ENCODE measurements around the gene IL1F10.

- TF ChIP-seq CTCF (conservative IDR thresholded peaks at IDR 0.05; ENCODE audit: low read length) (no peak), EZH2phosphoT487 (IDR thresholded peaks at IDR 0.05; ENCODE audit: borderline replicate concordance, low read depth, low read length) (no peak)
Observed at GRCh38 chr2:113068249-113068648, 479 bp downstream of the IL1F10 start.
